NCI-H1105 treated with DMSO at 0.1 percent for 48 hours (cell line): ENCODE measurements around the gene SEC23B.
A peak's percentile ranks its signal among the peaks of the same experiment; 100 is the strongest.
"Not testable (repeated sequence)": the region's sequence is repeated elsewhere in the genome, so short reads cannot be mapped to it uniquely, and the experiment has no call there.

Experiments
- DNase-seq: peaks from one replicate; lab custom pipeline; 2025; lab: John Stamatoyannopoulos, UW

The SEC23B gene

GRCh38 chr20:18526761-18527160, 19.0 kb downstream of the SEC23B start:
- not testable (repeated sequence) for DNase-seq

GRCh38 chr20:18527339-18527738, 19.6 kb downstream of the SEC23B start:
- DNase-seq, result no peak

GRCh38 chr20:18527836-18528235, 20.1 kb downstream of the SEC23B start:
- DNase-seq, result no peak

- no peak for DNase-seq
Measured at GRCh38 chr20:18529041-18529440, 21.3 kb downstream of the SEC23B start.

- DNase-seq, result no peak
Measured at GRCh38 chr20:18532626-18533025, 24.9 kb downstream of the SEC23B start.

- DNase-seq, result no peak
Measured at GRCh38 chr20:18533491-18533890, 25.8 kb downstream of the SEC23B start.

- no peak for DNase-seq
Measured at GRCh38 chr20:18533978-18534644, 26.4 kb downstream of the SEC23B start.

- DNase-seq, result no peak
Measured at GRCh38 chr20:18537651-18538050, 29.9 kb downstream of the SEC23B start.

GRCh38 chr20:18541741-18542140, 34.0 kb downstream of the SEC23B start:
- no peak for DNase-seq

GRCh38 chr20:18543216-18543615, 35.5 kb downstream of the SEC23B start:
- no peak for DNase-seq

GRCh38 chr20:18543932-18544331, 36.2 kb downstream of the SEC23B start:
- peak; percentile 90 for DNase-seq

GRCh38 chr20:18545566-18545965, 37.8 kb downstream of the SEC23B start:
- no peak for DNase-seq

- no peak for DNase-seq
Measured at GRCh38 chr20:18548465-18548864, 40.7 kb downstream of the SEC23B start.

GRCh38 chr20:18553746-18554145, 46.0 kb downstream of the SEC23B start:
- DNase-seq, result no peak

GRCh38 chr20:18566892-18567738, 59.4 kb downstream of the SEC23B start, which contains the start of gene SMIM26:
Gene SMIM26, plus strand, starts transcription at chr20:18567432. Its CDS starts 47 bp downstream, at chr20:18567479.
- peak; percentile 94 for DNase-seq

GRCh38 chr20:18567739-18568091, 60.0 kb downstream of the SEC23B start:
- peak; percentile 34 for DNase-seq

GRCh38 chr20:18571009-18571408, 63.3 kb downstream of the SEC23B start:
- DNase-seq, result no peak

GRCh38 chr20:18571578-18571977, 63.8 kb downstream of the SEC23B start:
- DNase-seq, result no peak

- DNase-seq, result no peak
Measured at GRCh38 chr20:18577942-18578341, 70.2 kb downstream of the SEC23B start.

- no peak for DNase-seq
Measured at GRCh38 chr20:18578581-18578980, 70.8 kb downstream of the SEC23B start.

- DNase-seq, result no peak
Measured at GRCh38 chr20:18580012-18580411, 72.3 kb downstream of the SEC23B start.

GRCh38 chr20:18585134-18585533, 77.4 kb downstream of the SEC23B start:
- DNase-seq, result no peak
